ENCODE measurements around the gene RIPK4. TPM values are rescaled to one million over a fixed set of nuclear protein-coding genes. Genes with fewer than 3 reads are reported as not detected.

Gene RIPK4
- total and polyA plus RNA-seq, 2 of the 13 experiments (the other 11 are each of a cell fraction or from before 2014, with no cell fraction given): 3.1 to 4.9 TPM

DNA sequence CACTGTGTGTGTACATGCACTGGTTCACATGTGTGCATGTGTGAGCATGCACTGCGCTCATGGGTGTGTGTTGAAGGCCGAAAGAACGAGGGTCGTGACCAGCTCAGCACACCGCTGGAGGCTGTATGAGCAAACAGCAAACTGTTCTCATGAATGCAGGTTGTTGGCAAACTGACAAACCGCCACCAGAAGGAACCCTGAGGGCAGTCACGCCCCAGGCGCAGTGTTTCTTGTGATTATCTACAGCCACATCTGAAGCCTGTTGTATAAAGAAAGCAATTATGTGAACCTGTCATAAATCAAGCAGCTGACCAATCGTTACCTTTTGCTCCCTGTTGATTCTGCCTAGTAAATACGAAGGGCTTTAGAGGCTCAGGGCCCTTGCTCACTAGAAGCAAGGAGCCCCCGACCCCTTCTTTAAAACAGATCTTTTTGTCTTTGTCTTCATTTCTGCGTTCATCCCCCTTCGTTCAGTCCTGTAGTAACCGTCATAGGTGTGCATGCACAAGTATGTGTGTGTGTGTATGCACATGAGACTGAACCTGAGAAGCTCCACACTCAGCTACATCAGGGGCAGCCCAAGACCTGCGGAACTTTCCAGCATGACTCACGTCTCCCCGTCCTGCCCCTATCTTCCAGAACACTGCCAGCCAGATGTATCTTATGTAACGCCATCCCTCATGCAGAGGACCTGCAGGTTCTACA, 16.8 kb upstream of the RIPK4 start (continued):
- TF ChIP-seq, protein P1, sequence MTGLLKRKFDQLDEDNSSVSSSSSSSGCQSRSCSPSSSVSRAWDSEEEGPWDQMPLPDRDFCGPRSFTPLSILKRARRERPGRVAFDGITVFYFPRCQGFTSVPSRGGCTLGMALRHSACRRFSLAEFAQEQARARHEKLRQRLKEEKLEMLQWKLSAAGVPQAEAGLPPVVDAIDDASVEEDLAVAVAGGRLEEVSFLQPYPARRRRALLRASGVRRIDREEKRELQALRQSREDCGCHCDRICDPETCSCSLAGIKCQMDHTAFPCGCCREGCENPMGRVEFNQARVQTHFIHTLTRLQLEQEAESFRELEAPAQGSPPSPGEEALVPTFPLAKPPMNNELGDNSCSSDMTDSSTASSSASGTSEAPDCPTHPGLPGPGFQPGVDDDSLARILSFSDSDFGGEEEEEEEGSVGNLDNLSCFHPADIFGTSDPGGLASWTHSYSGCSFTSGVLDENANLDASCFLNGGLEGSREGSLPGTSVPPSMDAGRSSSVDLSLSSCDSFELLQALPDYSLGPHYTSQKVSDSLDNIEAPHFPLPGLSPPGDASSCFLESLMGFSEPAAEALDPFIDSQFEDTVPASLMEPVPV (CRISPR knock-in tag; IDR thresholded peaks at IDR 0.05): no peak
- no peak for TF ChIP-seq ZNF557 (CRISPR knock-in tag; IDR thresholded peaks at IDR 0.05)
- TF ChIP-seq MLLT10 (CRISPR knock-in tag; IDR thresholded peaks at IDR 0.05): no peak
- no peak for TF ChIP-seq ZSCAN22 (CRISPR knock-in tag; IDR thresholded peaks at IDR 0.05)
- no peak for TF ChIP-seq ZNF605 (CRISPR knock-in tag; IDR thresholded peaks at IDR 0.05)
- TF ChIP-seq MED13 (CRISPR knock-in tag; IDR thresholded peaks at IDR 0.05): no peak

DNA sequence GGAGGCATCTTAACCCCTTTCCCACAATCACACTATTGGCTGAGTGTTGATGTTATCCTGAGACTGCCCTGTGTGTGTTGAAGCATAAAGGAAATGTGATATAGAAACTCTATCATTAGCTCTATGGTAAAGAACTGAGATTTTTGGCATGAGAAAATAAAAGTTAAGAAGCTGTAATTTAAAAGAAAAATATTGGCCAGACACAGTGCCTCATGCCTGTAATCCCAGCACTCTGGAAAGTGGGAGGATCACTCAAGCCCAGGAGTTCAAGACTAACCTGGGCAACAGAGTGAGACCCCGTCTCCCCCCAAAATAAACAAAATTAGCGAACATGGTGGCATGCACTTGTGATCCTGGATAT, 14.2 kb upstream of the RIPK4 start:
- Histone ChIP-seq H3K36me3 (replicated peaks in 1 of 2; ENCODE audit: control insufficient read depth in 1 of 2, insufficient read depth in 2 of 2, low read length in 2 of 2) (no peaks in the 10 kb centered on the region), H3K27me3 (ENCODE audit: control insufficient read depth in 1 of 2, insufficient read depth in 2 of 2, low read length in 2 of 2) (peaks cover 0 to 12% of the 10 kb centered on the region in 2 experiments; a peak in 3 of 5 replicates), H3K79me2 (ENCODE audit: insufficient read depth, low read length) (no peaks in the 10 kb centered on the region), H3K4me3 (replicated peaks in 1 of 3; ENCODE audit: insufficient read depth in 1 of 3, low read depth in 2 of 3, low read length in 3 of 3) (no peak overlapping the region), H3K4me1 (ENCODE audit: insufficient read depth, low read length) (peaks cover 41% of the 10 kb centered on the region), H4K20me1 (ENCODE audit: insufficient read depth, low read length) (no peaks in the 10 kb centered on the region), H3K9me3 (ENCODE audit: low read length) (no peaks in the 10 kb centered on the region), H3K27ac (ENCODE audit: extremely low read length, insufficient read depth, low read length) (no peak overlapping the region), H3K4me2 (ENCODE audit: low read depth, low read length) (no peak overlapping the region), H2AFZ (ENCODE audit: low read length) (no peak overlapping the region), H3K9ac (ENCODE audit: insufficient read depth, low read depth, low read length) (no peak overlapping the region)
- DNase-seq (ENCODE audit: low spot score): no peak
- no TSS peak for BruUV-seq (replicated peaks)
- in situ Hi-C loops (cut with HindIII; ENCODE audit: extremely low pct_ligation_motif_present, low pct_unique_long_range_greater_than_20kb) (no loop called here), intact Hi-C loops (cut with micrococcal nuclease; ENCODE audit: unreplicated experiment) (no loop called here)
- 3% methylated on average over 2 of the region's 2 CpGs for WGBS (ENCODE audit: low lambda C conversion rate)
- TF ChIP-seq, protein P2, sequence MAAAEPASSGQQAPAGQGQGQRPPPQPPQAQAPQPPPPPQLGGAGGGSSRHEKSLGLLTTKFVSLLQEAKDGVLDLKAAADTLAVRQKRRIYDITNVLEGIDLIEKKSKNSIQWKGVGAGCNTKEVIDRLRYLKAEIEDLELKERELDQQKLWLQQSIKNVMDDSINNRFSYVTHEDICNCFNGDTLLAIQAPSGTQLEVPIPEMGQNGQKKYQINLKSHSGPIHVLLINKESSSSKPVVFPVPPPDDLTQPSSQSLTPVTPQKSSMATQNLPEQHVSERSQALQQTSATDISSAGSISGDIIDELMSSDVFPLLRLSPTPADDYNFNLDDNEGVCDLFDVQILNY (CRISPR knock-in tag; conservative IDR thresholded peaks at IDR 0.05): no peak
- TF ChIP-seq HNRNPK (IDR thresholded peaks at IDR 0.05; ENCODE audit: low read depth, low read length, poor library complexity, severe bottlenecking) (peak; percentile 38), PCBP2 (optimal IDR thresholded peaks at IDR 0.05; ENCODE audit: low read depth, low read length, poor library complexity, severe bottlenecking) (peak; percentile 29)
- ChIA-PET POLR2A (no interaction called here), CTCF (ENCODE audit: low intra/inter-chr PET ratio, low total read pairs) (no interaction called here)
- FAIRE-seq: no peak
- no peak for ATAC-seq
